Epithelial cell of proximal tubule (primary cell): ENCODE results near the gene RNF26. TPM values are rescaled to one million over a fixed set of nuclear protein-coding genes. Genes with fewer than 3 reads are reported as not detected.

Experiments
- DNase-seq: peaks from one replicate; pipeline ENCODE4 v3.0.0-alpha.2; 2011; ENCODE audit warnings: low read depth
- H3K4me3 ChIP-seq: 2 replicates; pipeline ENCODE4 v1.5.1; 2011; ENCODE audit warnings: low read depth, mild to moderate bottlenecking, low read length
- CTCF ChIP-seq: conservative IDR thresholded peaks from 2 replicates; pipeline ENCODE4 v1.5.1; 2012; ENCODE audit warnings: low read depth, mild to moderate bottlenecking, low read length
- total RNA-seq: library from RNA; depleted of rRNA; stranded (reverse); fragments of >200 nt; gene quantifications from 2 replicates; pipeline ENCODE4 v1.2.3, GENCODE V29; 2015

The RNF26 gene
- total RNA-seq, 1 donor from 2014 or later, result 18.6 TPM

GRCh38 chr11:119335655-119336543, 1.6 kb downstream of the RNF26 start:
- no peak for DNase-seq
- no peak for TF ChIP-seq CTCF
- H3K4me3 ChIP-seq, result peak overlapping the region; percentile 91

GRCh38 chr11:119336744-119337469, 2.6 kb downstream of the RNF26 start:
- TF ChIP-seq CTCF, result no peak

GRCh38 chr11:119337581-119338317, 3.4 kb downstream of the RNF26 start:
- DNase-seq, result no peak
- H3K4me3 ChIP-seq, result no peak overlapping the region

More at GRCh38 chr11:119336744-119337469, 2.6 kb downstream of the RNF26 start:
- no peak overlapping the region for H3K4me3 ChIP-seq
- DNase-seq, result no peak

GRCh38 chr11:119338318-119338890, 4.1 kb downstream of the RNF26 start:
- peak; percentile 88 for TF ChIP-seq CTCF
- DNase-seq, result no peak
- H3K4me3 ChIP-seq, result no peak overlapping the region

More at GRCh38 chr11:119337581-119338317, 3.4 kb downstream of the RNF26 start:
- TF ChIP-seq CTCF, result no peak

GRCh38 chr11:119338965-119339588, 4.8 kb downstream of the RNF26 start:
- no peak for DNase-seq
- H3K4me3 ChIP-seq, result no peak overlapping the region
- no peak for TF ChIP-seq CTCF
